PFSK-1 (cell line): ENCODE data around the gene PSMA1.

ENCODE experiments used
- FOXP2 ChIP-seq: optimal IDR thresholded peaks from 2 replicates; pipeline ENCODE3; 2011; ENCODE audit warnings: borderline replicate concordance, control low read depth, inconsistent platforms; ENCODE audit not compliant: insufficient read depth; ENCODE audit errors: extremely low read length, extremely low read depth
- POLR2AphosphoS5 ChIP-seq: IDR thresholded peaks from 2 replicates; pipeline ENCODE4 v1.6.1; 2012; ENCODE audit warnings: low read depth, mild to moderate bottlenecking, control low read depth, low read length, moderate library complexity
- REST ChIP-seq, 2 experiments: IDR thresholded peaks; 2 replicates each; pipeline versions ENCODE4 v1.6.1 to v1.8.0; 2011 to 2012; ENCODE audit warnings: low read depth in 2 of 2, low read length in 2 of 2, control low read depth in 1 of 2, inconsistent platforms in 1 of 2, mild to moderate bottlenecking in 1 of 2, moderate library complexity in 1 of 2; ENCODE audit not compliant: insufficient read depth in 1 of 2
- SIN3A ChIP-seq: IDR thresholded peaks from 2 replicates; pipeline ENCODE4 v1.6.1; 2012; ENCODE audit warnings: mild to moderate bottlenecking, low read length, moderate library complexity, borderline replicate concordance; ENCODE audit not compliant: insufficient read depth
- TAF1 ChIP-seq: IDR thresholded peaks from 2 replicates; pipeline ENCODE4 v1.6.1; 2012; ENCODE audit warnings: low read length, control low read depth, borderline replicate concordance; ENCODE audit not compliant: insufficient read depth

The PSMA1 gene

GRCh38 chr11:14547440-14547839 is 27.3 kb upstream of the PSMA1 start:
- TF ChIP-seq TAF1 (no peak), REST (IDR thresholded peaks at IDR 0.05; ENCODE audit: insufficient read depth in 1 of 2, low read depth in 2 of 2, low read length in 2 of 2) (no peak), SIN3A (no peak), FOXP2 (no peak), POLR2AphosphoS5 (no peak)

GRCh38 chr11:14546672-14547071 is 26.5 kb upstream of the PSMA1 start:
- TF ChIP-seq FOXP2 (no peak), TAF1 (no peak), SIN3A (no peak), POLR2AphosphoS5 (no peak), REST (IDR thresholded peaks at IDR 0.05; ENCODE audit: insufficient read depth in 1 of 2, low read depth in 2 of 2, low read length in 2 of 2) (no peak)

GRCh38 chr11:14544611-14545010 is 24.4 kb upstream of the PSMA1 start:
- TF ChIP-seq FOXP2: no peak
- no peak for TF ChIP-seq TAF1
- no peak for TF ChIP-seq POLR2AphosphoS5
- no peak for TF ChIP-seq SIN3A
- no peak for TF ChIP-seq REST (IDR thresholded peaks at IDR 0.05; ENCODE audit: insufficient read depth in 1 of 2, low read depth in 2 of 2, low read length in 2 of 2)

GRCh38 chr11:14543260-14543659 is 23.1 kb upstream of the PSMA1 start:
- TF ChIP-seq POLR2AphosphoS5 (no peak), FOXP2 (no peak), SIN3A (no peak), TAF1 (no peak), REST (IDR thresholded peaks at IDR 0.05; ENCODE audit: insufficient read depth in 1 of 2, low read depth in 2 of 2, low read length in 2 of 2) (no peak)

- TF ChIP-seq POLR2AphosphoS5 (no peak), TAF1 (no peak), SIN3A (no peak), FOXP2 (no peak), REST (IDR thresholded peaks at IDR 0.05; ENCODE audit: insufficient read depth in 1 of 2, low read depth in 2 of 2, low read length in 2 of 2) (no peak)
These were observed 22.1 kb upstream of the PSMA1 start for GRCh38 chr11:14542324-14542723.
